HG03045 (cell line): ENCODE data around the gene NAV3.
A peak's percentile ranks its signal among the peaks of the same experiment; 100 is the strongest.
"Not testable (repeated sequence)": the region's sequence is repeated elsewhere in the genome, so short reads cannot be mapped to it uniquely, and the experiment has no call there.

Experiments
- ATAC-seq: cut with Tn5 transposase; IDR thresholded peaks from one replicate; pipeline ENCODE4 v1.9.1; 2021; ENCODE audit warnings: mild to moderate bottlenecking, moderate library complexity; ENCODE audit not compliant: unreplicated experiment

NAV3 gene

DNA sequence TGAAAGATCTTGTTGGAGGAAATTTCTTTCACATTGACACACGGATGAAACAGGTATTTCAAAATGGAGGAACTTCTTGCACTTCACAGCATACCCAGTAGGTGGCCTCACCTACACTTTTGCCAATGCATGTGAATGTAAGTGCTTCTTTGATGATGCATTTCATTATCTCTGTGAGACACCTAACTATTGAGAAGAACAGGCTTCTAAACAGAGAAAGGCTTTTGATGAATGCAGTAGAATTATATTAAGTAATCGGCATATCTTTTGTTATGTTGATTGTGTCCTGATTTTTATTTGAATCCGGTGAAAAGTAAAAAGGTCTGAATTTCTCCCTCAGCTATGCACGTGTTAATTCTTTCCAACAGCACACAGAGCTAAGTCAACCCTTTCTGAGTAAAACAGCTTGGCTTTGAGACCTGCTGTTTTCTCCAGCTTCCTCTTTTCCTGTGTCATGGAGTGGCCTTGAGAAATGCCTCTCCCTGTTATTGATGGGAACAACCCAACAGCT is 399.0 kb downstream of the NAV3 start:
- peak; percentile 84 for ATAC-seq

DNA sequence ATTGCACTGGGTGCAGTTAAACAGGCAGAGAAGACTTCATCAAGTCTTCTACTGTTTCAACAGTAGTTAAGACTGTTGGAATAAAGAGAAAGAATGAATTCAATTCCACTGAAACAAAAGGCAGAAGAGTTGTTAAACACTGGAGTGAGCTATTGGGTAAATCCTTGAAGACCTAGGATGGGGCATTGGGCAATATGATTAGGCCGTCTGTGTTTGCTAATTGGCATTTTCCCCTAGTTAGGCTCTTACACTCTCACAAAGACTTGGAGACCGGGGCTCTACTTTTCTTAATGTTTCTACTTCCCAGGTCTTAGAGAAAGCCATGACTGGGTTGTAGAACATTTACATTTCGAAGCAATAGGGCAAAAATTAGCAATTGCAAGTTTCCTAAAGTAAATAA is 402.1 kb downstream of the NAV3 start:
- no peak for ATAC-seq

DNA sequence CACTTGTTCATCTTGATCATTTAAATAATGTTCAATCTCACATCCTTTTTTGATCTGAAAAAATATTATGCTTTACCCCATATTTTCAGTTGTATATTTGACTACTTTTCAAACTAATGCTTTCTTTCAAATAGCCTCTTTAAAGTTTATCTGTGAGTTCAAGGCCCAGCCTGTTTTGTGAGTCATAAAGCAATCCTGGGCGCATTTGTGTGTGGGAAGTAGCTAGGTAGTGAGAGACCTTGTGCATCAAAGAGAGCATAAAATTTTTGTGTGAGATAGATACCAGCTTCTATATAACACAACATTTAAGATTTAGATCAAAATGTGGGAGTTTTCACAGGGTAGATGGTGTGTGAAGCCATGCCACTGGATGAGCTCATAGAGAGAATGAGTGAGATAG is 405.6 kb downstream of the NAV3 start:
- ATAC-seq, result no peak

DNA sequence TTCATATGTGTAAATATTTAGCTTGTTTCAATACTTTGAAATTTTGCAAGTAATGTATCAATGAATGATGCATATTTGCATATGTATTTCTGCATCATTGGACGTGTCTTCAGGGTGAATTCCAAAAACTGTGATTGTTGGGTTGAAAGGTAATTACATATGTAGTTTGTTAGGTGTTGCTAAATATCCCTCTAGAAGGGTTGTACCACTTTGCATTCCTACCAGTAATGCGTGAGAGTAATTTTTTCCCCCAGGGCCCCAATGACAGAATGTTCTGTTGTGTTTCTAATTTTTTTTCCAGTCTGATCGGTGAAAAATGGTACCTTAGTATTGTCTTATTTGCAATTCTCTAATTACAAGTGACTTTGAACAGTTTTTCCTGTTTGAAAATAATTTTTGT is 408.9 kb downstream of the NAV3 start:
- no peak for ATAC-seq

DNA sequence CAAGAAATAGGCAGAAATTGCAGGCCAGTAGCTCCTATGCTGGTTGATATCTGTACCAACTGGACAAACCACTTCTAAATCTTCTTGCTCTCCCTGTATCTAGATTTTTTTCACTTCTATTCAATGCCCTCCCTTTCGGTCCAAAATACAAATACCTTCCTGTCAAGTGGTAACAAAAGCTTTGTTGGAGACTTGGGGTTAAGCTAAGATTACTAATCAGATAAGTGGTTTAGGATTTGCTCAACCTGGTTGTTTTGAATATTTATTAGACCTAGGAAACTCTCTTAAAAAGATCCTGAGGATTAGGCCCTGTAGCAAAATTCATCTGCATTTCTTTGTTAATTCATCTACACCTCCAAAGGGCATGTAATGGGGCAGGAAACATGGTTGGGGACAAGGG is 410.1 kb downstream of the NAV3 start:
- ATAC-seq, result no peak

DNA sequence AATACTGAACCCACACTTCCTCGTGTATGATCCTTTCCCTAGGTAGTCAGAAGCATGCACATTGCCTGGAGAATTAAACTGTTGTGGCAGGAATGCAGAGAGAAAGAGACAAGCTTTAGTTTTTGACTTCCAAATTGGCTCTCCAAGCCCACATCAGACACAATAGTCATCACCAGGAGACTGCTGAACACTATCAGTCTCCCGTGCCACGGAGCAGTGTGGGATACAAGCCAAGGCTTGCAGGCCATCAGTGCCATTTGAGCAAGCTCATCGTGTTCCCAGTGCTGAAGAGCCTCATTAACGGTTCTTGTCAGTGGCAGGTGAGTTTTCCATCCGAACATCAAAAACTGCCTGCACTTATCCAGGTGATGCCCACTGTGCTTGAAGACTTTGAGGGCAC is 410.8 kb downstream of the NAV3 start:
- no peak for ATAC-seq

DNA sequence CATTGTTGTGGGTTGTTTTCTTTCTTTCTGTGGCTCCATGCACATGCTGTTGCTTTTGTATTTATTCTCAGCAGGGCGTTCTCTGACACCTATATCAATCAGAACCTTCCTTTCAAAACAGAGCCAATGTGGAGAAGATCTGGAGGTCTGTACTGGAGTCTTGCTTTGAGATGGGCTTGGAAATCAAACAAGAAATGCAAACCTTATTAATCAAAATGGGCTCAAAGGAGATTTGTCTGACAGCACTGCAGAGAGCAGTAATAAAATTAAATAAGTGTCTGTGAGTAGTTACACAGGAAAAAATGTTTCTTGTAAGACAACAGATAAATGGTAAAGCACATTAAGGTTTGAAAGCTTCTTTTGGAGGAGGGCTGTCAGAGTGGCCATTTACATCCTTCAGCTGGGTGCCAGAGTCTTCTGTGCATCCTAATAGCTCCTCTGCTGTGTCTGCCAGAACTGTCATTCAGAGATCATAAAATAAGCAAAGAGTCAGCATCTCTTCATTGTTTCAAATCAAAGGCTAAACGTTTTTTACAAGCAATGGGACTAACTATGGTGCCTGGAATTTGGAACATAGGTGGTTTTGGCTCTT is 414.3 kb downstream of the NAV3 start:
- ATAC-seq, result no peak

DNA sequence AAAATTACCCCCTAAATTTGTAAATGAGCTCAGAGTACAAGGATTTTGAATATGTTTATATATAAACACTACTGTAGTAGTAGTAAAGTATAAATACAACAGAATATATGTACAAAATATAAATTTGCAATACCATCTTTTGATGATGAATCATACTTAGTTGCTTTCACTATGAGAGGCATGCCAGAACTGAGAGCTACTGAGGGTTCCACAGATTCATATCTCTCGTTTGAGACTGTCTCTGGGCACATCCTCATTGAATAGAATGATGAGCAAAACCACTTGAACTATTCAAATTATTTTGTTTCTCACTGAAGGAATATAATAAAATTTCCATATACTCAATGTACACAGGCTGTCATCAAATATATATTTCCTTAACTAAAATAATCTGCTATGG is 417.6 kb downstream of the NAV3 start:
- no peak for ATAC-seq

DNA sequence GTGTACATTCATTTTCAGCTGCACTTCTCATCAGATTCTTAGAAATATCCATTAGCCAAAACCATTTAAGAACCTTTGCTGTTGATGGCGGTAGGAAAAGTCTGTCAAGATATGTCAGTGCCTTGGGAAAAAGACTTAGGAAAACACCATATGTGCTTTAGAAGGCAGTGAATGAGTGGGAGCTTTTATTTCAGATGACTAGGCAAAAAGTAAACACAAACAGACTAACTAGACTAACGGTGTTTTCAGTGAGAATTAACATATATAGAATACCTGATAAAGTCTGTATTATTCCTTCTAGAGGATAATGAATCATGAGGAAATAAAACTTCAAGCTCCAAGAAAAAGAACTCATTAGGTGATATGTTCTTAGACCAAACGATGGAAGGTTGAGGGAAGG is 418.9 kb downstream of the NAV3 start:
- ATAC-seq, result no peak

DNA sequence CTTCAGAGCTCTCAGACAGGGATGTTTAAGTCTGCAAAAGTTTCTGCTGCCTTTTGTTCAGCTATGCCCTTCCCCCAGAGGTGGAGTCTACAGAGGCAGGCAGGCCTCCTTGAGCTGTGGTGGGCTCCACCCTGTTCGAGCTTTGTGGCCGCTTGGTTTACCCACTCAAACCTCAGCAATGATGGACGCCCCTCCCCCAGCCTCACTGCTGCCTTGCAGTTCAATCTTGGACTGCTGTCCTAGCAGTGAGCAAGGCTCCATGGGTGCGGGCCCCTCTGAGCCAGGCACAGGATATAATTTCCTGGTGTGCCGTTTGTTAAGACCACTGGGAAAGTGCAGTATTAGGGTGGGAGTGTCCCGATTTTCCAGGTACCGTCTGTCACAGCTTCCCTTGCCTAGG is 427.0 kb downstream of the NAV3 start:
- not testable (repeated sequence) for ATAC-seq

DNA sequence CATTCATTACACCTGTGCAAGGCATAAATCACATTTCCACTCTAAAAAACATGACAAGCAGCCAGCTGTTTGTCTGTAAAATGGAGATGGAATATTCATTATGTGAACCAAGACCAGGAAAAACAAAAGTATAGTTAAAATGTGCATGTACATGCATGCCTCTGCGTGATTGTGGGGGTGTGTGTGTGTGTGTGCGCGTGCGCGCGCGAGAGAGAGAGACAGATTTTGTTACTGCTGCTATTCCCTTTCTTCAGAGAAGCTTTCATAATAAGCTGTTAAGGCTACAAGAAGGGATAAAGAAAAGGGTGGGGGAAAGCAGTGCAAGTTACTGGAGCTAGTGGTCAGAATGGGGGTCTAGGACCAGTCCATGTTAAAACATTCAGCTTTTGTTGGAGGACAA is 430.3 kb downstream of the NAV3 start:
- no peak for ATAC-seq

DNA sequence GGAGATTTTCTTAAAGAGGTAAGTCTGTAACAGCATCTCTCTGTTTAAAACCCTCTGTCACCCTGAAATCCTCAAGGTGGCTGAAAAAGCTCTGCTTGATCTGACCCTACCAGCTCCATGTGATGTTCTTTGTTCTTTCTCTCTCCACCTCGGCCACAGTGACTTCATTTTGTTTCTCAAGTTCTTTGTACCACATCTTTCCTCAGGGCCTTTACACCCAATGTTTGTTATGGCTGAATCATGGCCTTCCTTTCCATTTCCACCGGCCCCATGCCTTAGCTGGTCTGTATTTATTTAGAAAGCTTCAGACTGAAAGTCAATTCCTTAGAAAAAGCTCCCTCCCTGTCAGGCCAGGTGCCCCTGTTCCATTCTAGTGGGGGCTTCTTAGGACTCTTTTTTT is 431.2 kb downstream of the NAV3 start:
- no peak for ATAC-seq
